Smooth muscle cell of bladder (primary cell): ENCODE measurements around the gene SHC1. TPM values are rescaled to one million over a fixed set of nuclear protein-coding genes. Genes with fewer than 3 reads are reported as not detected.

ENCODE experiments used
- total RNA-seq: library from RNA; depleted of rRNA; stranded (reverse); fragments of >200 nt; gene quantifications from 2 replicates; pipeline ENCODE4 v1.2.3, GENCODE V29; 2014

Gene SHC1
- 180 and 202 TPM in 2 replicates for total RNA-seq

GRCh38 chr1:154970631-154971340, at the start of gene SHC1:
Gene SHC1 (minus strand): TSS chr1:154970747. CDS start chr1:154970526, 221 bp downstream.

GRCh38 chr1:155002464-155003226, 32.1 kb upstream of the SHC1 start, which contains the start of gene ZBTB7B:
Gene ZBTB7B (plus strand): TSS chr1:155002802. CDS start chr1:155014661, 11,859 bp downstream.

GRCh38 chr1:154993572-154994268, 23.2 kb upstream of the SHC1 start, which contains the start of gene LENEP:
Gene LENEP (plus strand): TSS chr1:154993586. CDS start chr1:154993608, 22 bp downstream.

GRCh38 chr1:154982897-154983648, 12.5 kb upstream of the SHC1 start, which contains the start of gene FLAD1:
Gene FLAD1 (plus strand): TSS chr1:154983344. CDS start chr1:154983695, 351 bp downstream.

GRCh38 chr1:154974102-154974807, 3.7 kb upstream of the SHC1 start, which contains the start of gene CKS1B:
Gene CKS1B (plus strand): TSS chr1:154974681. CDS start chr1:154974746, 65 bp downstream.

DNA sequence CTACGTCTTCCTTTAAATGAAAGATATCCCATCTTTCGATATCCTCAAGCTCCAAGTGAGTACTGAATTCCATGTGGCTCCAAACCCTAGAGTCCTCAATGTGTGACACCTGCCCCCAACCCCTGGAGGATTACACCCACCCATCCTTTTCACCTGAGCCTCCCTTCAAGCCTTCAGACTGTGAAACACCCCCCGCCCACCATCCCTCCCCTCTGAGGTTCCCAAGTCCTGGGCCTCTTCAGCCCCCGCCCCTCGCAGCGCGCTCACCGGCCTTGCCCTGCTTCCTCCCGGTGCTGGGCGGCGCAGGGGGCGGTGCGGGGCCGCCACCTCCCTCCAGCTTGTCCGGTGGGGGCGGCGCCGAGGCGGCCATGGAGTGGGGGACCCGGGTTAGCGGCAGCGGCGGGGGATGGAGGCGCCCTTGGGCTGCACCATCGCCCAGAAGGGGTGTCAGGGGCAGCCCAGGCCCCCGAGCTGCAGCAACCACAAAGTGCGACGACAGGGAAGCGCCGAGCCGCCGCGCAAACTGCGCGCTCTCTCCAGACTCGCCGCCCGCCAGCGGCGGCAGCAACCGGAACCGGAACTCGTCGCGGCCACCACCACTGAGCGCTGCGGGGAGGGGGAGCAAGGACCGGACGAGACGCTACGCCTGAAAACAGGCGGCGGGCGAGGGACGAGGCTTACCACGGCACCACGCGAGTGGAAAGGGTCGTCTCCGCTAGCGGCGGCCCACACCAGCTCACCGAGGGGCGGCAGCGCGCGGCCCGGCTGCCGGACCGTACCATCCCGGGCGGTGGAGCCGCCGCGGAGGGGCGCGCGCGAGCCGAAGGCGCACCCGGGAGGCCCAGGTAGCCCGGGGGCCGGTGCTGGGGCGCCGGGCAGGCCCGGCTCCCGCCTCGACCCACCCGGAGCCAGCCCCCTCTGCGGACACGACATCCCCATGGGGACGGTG, 9.1 kb downstream of the SHC1 start, which contains the start of gene PYGO2:
TSS of gene PYGO2 (minus strand) at position 576 of the 949 bp plus-strand sequence. CDS start at position 370, 206 bp downstream.

GRCh38 chr1:154955718-154956543, 14.6 kb downstream of the SHC1 start, which contains the start of gene PBXIP1:
Gene PBXIP1 (minus strand): TSS chr1:154956099. CDS start chr1:154953721, 2,378 bp downstream.

GRCh38 chr1:154936555-154937084, 33.9 kb downstream of the SHC1 start, which contains the start of gene PMVK:
Gene PMVK (minus strand): TSS chr1:154936719. CDS start chr1:154936685, 34 bp downstream.

Other genes starting within 250 kb of the SHC1 start
- under 0.01 and 0.18 TPM in 2 replicates for gene KCNN3, start 100.5 kb downstream of the SHC1 start, total RNA-seq
- gene PMVK, start 34.0 kb downstream of the SHC1 start, total RNA-seq = 5.1 and 5.5 TPM in 2 replicates
- 97.0 and 105 TPM in 2 replicates for gene PBXIP1, start 14.6 kb downstream of the SHC1 start, total RNA-seq
- gene PYGO2, start 9.0 kb downstream of the SHC1 start, total RNA-seq = 13.1 and 15.1 TPM in 2 replicates
- gene CKS1B, start 3.9 kb upstream of the SHC1 start, total RNA-seq = 17.4 and 25.2 TPM in 2 replicates
- gene FLAD1, start 12.6 kb upstream of the SHC1 start, total RNA-seq = 17.2 and 18.7 TPM in 2 replicates
- 0.18 and 0.28 TPM in 2 replicates for gene LENEP, start 22.8 kb upstream of the SHC1 start, total RNA-seq
- gene ZBTB7B, start 32.1 kb upstream of the SHC1 start, total RNA-seq = 9.1 and 10.8 TPM in 2 replicates
- gene DCST2, start 63.0 kb upstream of the SHC1 start, total RNA-seq = under 0.01 TPM in 2 replicates
- gene DCST1, start 63.1 kb upstream of the SHC1 start, total RNA-seq = not detected in 2 replicates
- gene ADAM15, start 80.6 kb upstream of the SHC1 start, total RNA-seq = 46.2 and 70.4 TPM in 2 replicates
- gene EFNA4, start 93.0 kb upstream of the SHC1 start, total RNA-seq = 3.7 and 4.0 TPM in 2 replicates
- gene EFNA3, start 108.1 kb upstream of the SHC1 start, total RNA-seq = 0.14 and 0.83 TPM in 2 replicates
- 0.71 and 1.1 TPM in 2 replicates for gene EFNA1, start 157.1 kb upstream of the SHC1 start, total RNA-seq
- gene SLC50A1, start 165.1 kb upstream of the SHC1 start, total RNA-seq = 35.4 and 37.4 TPM in 2 replicates
- 45.9 and 52.1 TPM in 2 replicates for gene DPM3, start 169.8 kb upstream of the SHC1 start, total RNA-seq
- gene KRTCAP2, start 202.6 kb upstream of the SHC1 start, total RNA-seq = 119 and 168 TPM in 2 replicates
- gene TRIM46, start 203.1 kb upstream of the SHC1 start, total RNA-seq = 2.3 and 2.5 TPM in 2 replicates
- gene THBS3, start 237.2 kb upstream of the SHC1 start, total RNA-seq = 19.9 and 26.1 TPM in 2 replicates
- gene MTX1, start 237.9 kb upstream of the SHC1 start, total RNA-seq = 42.7 and 44.5 TPM in 2 replicates